ENCODE measurements around the gene MYO18B. TPM values are rescaled to one million over a fixed set of nuclear protein-coding genes. Genes with fewer than 3 reads are reported as not detected.

MYO18B gene
- total RNA-seq, 1 experiment from 2014 or later, result 0.05 TPM

- no peak for DNase-seq (ENCODE audit: extremely low read depth, low read depth)
These were observed 283.6 kb downstream of the MYO18B start for GRCh38 chr22:26025626-26026025.

- DNase-seq (ENCODE audit: extremely low read depth, low read depth), result no peak
These were observed 285.4 kb downstream of the MYO18B start for GRCh38 chr22:26027341-26027740.

GRCh38 chr22:26031641-26032040 is 289.7 kb downstream of the MYO18B start:
- no peak for DNase-seq (ENCODE audit: extremely low read depth, low read depth)

- DNase-seq (ENCODE audit: extremely low read depth, low read depth), result no peak
These were observed 291.1 kb downstream of the MYO18B start for GRCh38 chr22:26033071-26033470.

GRCh38 chr22:26033586-26033985 is 291.6 kb downstream of the MYO18B start:
- DNase-seq (ENCODE audit: extremely low read depth, low read depth), result no peak

- no peak for DNase-seq (ENCODE audit: extremely low read depth, low read depth)
These were observed 293.5 kb downstream of the MYO18B start for GRCh38 chr22:26035523-26035922.

GRCh38 chr22:26038365-26038764 is 296.4 kb downstream of the MYO18B start:
- no peak for DNase-seq (ENCODE audit: extremely low read depth, low read depth)

GRCh38 chr22:26041931-26042330 is 299.9 kb downstream of the MYO18B start:
- no peak for DNase-seq (ENCODE audit: extremely low read depth, low read depth)

- DNase-seq (ENCODE audit: extremely low read depth, low read depth), result no peak
These were observed 301.0 kb downstream of the MYO18B start for GRCh38 chr22:26043031-26043430.

GRCh38 chr22:26045051-26045450 is 303.1 kb downstream of the MYO18B start:
- no peak for DNase-seq (ENCODE audit: extremely low read depth, low read depth)

GRCh38 chr22:26045860-26046259 is 303.9 kb downstream of the MYO18B start:
- no peak for DNase-seq (ENCODE audit: extremely low read depth, low read depth)

- DNase-seq (ENCODE audit: extremely low read depth, low read depth), result no peak
These were observed 305.5 kb downstream of the MYO18B start for GRCh38 chr22:26047516-26047915.

GRCh38 chr22:26047920-26048319 is 305.9 kb downstream of the MYO18B start:
- no peak for DNase-seq (ENCODE audit: extremely low read depth, low read depth)

- no peak for DNase-seq (ENCODE audit: extremely low read depth, low read depth)
These were observed 308.1 kb downstream of the MYO18B start for GRCh38 chr22:26050079-26050478.

GRCh38 chr22:26053737-26054316 is 311.8 kb downstream of the MYO18B start:
- no peak for DNase-seq (ENCODE audit: extremely low read depth, low read depth)

- no peak for DNase-seq (ENCODE audit: extremely low read depth, low read depth)
These were observed 313.0 kb downstream of the MYO18B start for GRCh38 chr22:26054841-26055605.

GRCh38 chr22:26055693-26056092 is 313.7 kb downstream of the MYO18B start:
- no peak for DNase-seq (ENCODE audit: extremely low read depth, low read depth)

GRCh38 chr22:26056455-26057200 is 314.6 kb downstream of the MYO18B start:
- DNase-seq (ENCODE audit: extremely low read depth, low read depth), result no peak

- no peak for DNase-seq (ENCODE audit: extremely low read depth, low read depth)
These were observed 315.7 kb downstream of the MYO18B start for GRCh38 chr22:26057731-26058130.

- DNase-seq (ENCODE audit: extremely low read depth, low read depth), result no peak
These were observed 322.1 kb downstream of the MYO18B start for GRCh38 chr22:26064048-26064447.

- no peak for DNase-seq (ENCODE audit: extremely low read depth, low read depth)
These were observed 323.9 kb downstream of the MYO18B start for GRCh38 chr22:26065847-26066246.

GRCh38 chr22:26066534-26066933 is 324.5 kb downstream of the MYO18B start:
- no peak for DNase-seq (ENCODE audit: extremely low read depth, low read depth)
